SK-N-SH treated with all-trans-retinoic acid at 6 μM for 48 hours (cell line): Measurements from ENCODE around the gene TAOK3.
A peak's percentile ranks its signal among the peaks of the same experiment; 100 is the strongest.

Source experiments
- ATAC-seq: fragments of 200-7000 bp; cut with Tn5 transposase; 3 replicates; pipeline ENCODE4 v1.9.1; 2020; ENCODE audit warnings: mild to moderate bottlenecking, moderate library complexity
- ARNTL ChIP-seq: fragments of 450-650 bp; formaldehyde crosslinking; IDR thresholded peaks from 2 replicates; pipeline ENCODE4 v1.5.0; 2020; ENCODE audit warnings: low read depth, mild to moderate bottlenecking, moderate library complexity, borderline replicate concordance
- CSDC2 ChIP-seq: fragments of 250-450 bp; sonication (Bioruptor Pico); IDR thresholded peaks from 2 replicates; pipeline ENCODE4 v1.5.0; 2020; ENCODE audit warnings: mild to moderate bottlenecking, moderate library complexity
- CSRNP3 ChIP-seq: fragments of 250-450 bp; sonication (Bioruptor Pico); IDR thresholded peaks from 2 replicates; pipeline ENCODE4 v1.5.1; 2021; ENCODE audit warnings: mild to moderate bottlenecking, moderate library complexity
- ESRRG ChIP-seq: fragments of 250-450 bp; sonication (Bioruptor Pico); IDR thresholded peaks from 2 replicates; pipeline ENCODE4 v1.6.1; 2021; ENCODE audit warnings: mild to moderate bottlenecking
- GLIS3 ChIP-seq: fragments of 250-450 bp; sonication (Bioruptor Pico); IDR thresholded peaks from 2 replicates; pipeline ENCODE4 v1.5.0; 2020; ENCODE audit warnings: mild to moderate bottlenecking, moderate library complexity
- ISL1 ChIP-seq: fragments of 250-450 bp; sonication (Bioruptor Pico); IDR thresholded peaks from 2 replicates; pipeline ENCODE4 v2.1.2; 2022; ENCODE audit warnings: mild to moderate bottlenecking, moderate library complexity
- OSR1 ChIP-seq: fragments of 250-450 bp; sonication (Bioruptor Pico); IDR thresholded peaks from 2 replicates; pipeline ENCODE4 v1.8.0; 2022; ENCODE audit warnings: moderate library complexity, mild to moderate bottlenecking, inconsistent platforms
- PPARA ChIP-seq: fragments of 250-450 bp; sonication (Bioruptor Pico); IDR thresholded peaks from 2 replicates; pipeline ENCODE4 v1.5.0; 2020; ENCODE audit warnings: mild to moderate bottlenecking, borderline replicate concordance
- RARB ChIP-seq: fragments of 250-450 bp; sonication (Bioruptor Pico); IDR thresholded peaks from 2 replicates; pipeline ENCODE4 v1.8.0; 2021; ENCODE audit warnings: mild to moderate bottlenecking, moderate library complexity
- SNAI2 ChIP-seq: fragments of 250-450 bp; sonication (Bioruptor Pico); IDR thresholded peaks from 2 replicates; pipeline ENCODE4 v1.5.0; 2020; ENCODE audit warnings: mild to moderate bottlenecking, moderate library complexity
- TCF4 ChIP-seq: fragments of 250-450 bp; sonication (Bioruptor Pico); IDR thresholded peaks from 2 replicates; pipeline ENCODE4 v1.8.0; 2021; ENCODE audit warnings: mild to moderate bottlenecking, moderate library complexity, borderline replicate concordance
- TOX ChIP-seq: fragments of 250-450 bp; sonication (Bioruptor Pico); IDR thresholded peaks from 2 replicates; pipeline ENCODE4 v1.8.0; 2021; ENCODE audit warnings: mild to moderate bottlenecking, moderate library complexity, borderline replicate concordance
- TSHZ2 ChIP-seq: fragments of 250-450 bp; sonication (Bioruptor Pico); IDR thresholded peaks from 2 replicates; pipeline ENCODE4 v1.5.0; 2020; ENCODE audit warnings: mild to moderate bottlenecking, moderate library complexity
- ZC3H10 ChIP-seq: fragments of 250-450 bp; sonication (Bioruptor Pico); IDR thresholded peaks from 2 replicates; pipeline ENCODE4 v1.5.1; 2021; ENCODE audit warnings: mild to moderate bottlenecking, moderate library complexity
- ZNF565 ChIP-seq: fragments of 450-650 bp; formaldehyde crosslinking; conservative IDR thresholded peaks from 2 replicates; pipeline ENCODE4 v1.5.0; 2020; ENCODE audit warnings: low read depth, mild to moderate bottlenecking, moderate library complexity
- ZNF70 ChIP-seq: fragments of 450-650 bp; formaldehyde crosslinking; IDR thresholded peaks from 2 replicates; pipeline ENCODE4 v1.5.0; 2020; ENCODE audit warnings: mild to moderate bottlenecking, moderate library complexity
- TF ChIP-seq, protein P1 (sequence below): fragments of 250-450 bp; sonication (Bioruptor Pico); IDR thresholded peaks from 2 replicates; pipeline ENCODE4 v1.5.1; 2020; ENCODE audit warnings: low read depth, mild to moderate bottlenecking, moderate library complexity
- TF ChIP-seq, protein P2 (sequence below): fragments of 250-450 bp; sonication (Bioruptor Pico); IDR thresholded peaks from 2 replicates; pipeline ENCODE4 v1.8.0; 2021; ENCODE audit warnings: low read depth, mild to moderate bottlenecking, moderate library complexity, borderline replicate concordance

TAOK3 gene

GRCh38 chr12:118374126-118374725 lies 1.5 kb upstream of the TAOK3 start (continued):
- TF ChIP-seq CSRNP3 (CRISPR knock-in tag) (no peak), ISL1 (no peak), SNAI2 (CRISPR knock-in tag) (no peak), ARNTL (no peak), GLIS3 (CRISPR knock-in tag) (no peak), TCF4 (CRISPR knock-in tag) (no peak), ZNF565 (CRISPR knock-in tag) (no peak)

- no peak for ATAC-seq
- TF ChIP-seq, protein P1, sequence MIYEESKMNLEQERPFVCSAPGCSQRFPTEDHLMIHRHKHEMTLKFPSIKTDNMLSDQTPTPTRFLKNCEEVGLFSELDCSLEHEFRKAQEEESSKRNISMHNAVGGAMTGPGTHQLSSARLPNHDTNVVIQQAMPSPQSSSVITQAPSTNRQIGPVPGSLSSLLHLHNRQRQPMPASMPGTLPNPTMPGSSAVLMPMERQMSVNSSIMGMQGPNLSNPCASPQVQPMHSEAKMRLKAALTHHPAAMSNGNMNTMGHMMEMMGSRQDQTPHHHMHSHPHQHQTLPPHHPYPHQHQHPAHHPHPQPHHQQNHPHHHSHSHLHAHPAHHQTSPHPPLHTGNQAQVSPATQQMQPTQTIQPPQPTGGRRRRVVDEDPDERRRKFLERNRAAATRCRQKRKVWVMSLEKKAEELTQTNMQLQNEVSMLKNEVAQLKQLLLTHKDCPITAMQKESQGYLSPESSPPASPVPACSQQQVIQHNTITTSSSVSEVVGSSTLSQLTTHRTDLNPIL (CRISPR knock-in tag) = no peak
- TF ChIP-seq CSRNP3 (CRISPR knock-in tag) = no peak
- no peak for TF ChIP-seq TSHZ2
- no peak for TF ChIP-seq ESRRG (CRISPR knock-in tag)
- no peak for TF ChIP-seq ZC3H10 (CRISPR knock-in tag)
- TF ChIP-seq PPARA (CRISPR knock-in tag) = no peak
- no peak for TF ChIP-seq CSDC2
Observed at GRCh38 chr12:118373616-118374015, 909 bp upstream of the TAOK3 start.

DNA sequence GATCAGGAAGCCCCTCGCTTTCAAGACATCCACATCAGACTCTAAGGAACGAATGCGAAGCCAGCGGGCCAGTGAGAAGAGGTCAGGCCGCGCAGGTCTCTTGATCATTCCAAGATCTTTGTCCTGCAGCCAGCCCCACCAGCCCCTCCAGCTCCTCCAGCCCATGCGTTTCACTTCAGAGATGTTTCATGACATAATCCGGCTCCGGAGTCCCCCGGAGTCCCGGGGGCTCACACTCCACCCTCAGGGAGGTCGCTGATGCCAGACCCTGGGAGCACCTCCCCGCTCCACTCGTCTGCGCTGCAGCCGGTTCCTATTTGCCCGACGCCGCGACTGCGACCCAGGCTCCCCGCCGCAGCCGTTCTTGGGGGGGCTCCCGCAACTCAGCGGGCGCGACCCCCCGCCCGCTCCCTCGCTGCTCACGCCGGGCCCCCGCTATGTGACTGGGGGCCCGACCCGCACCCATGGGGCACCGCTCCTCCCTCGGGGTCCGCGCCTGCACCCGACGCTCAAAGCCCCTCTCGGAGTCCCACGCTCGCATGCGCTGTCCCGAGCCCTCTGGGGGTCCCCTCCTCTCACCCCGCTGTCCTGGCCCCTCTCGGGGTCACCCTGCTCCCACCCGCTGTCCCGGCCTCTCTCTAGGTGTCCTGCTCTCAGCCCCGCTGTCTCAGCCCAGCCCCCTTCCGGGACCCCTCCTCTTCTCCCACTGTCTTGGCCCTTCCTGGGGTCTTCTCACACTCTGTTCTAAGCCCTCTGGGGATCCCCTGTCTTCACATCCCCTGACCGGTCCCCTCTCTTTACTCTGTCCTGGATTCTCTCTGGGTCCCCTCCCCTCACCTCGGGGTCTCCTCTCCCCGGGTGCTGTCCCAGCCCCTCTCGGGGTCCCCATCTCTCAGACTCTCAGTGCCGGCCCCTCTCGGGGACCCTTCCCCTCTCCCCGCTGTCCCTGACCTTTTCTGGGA lies 1.1 kb downstream of the TAOK3 start:
- peak; percentile 34 for ATAC-seq
- TF ChIP-seq TSHZ2 = no peak
- TF ChIP-seq, protein P2, sequence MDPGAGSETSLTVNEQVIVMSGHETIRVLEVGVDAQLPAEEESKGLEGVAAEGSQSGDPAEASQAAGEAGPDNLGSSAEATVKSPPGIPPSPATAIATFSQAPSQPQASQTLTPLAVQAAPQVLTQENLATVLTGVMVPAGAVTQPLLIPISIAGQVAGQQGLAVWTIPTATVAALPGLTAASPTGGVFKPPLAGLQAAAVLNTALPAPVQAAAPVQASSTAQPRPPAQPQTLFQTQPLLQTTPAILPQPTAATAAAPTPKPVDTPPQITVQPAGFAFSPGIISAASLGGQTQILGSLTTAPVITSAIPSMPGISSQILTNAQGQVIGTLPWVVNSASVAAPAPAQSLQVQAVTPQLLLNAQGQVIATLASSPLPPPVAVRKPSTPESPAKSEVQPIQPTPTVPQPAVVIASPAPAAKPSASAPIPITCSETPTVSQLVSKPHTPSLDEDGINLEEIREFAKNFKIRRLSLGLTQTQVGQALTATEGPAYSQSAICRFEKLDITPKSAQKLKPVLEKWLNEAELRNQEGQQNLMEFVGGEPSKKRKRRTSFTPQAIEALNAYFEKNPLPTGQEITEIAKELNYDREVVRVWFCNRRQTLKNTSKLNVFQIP (CRISPR knock-in tag) = no peak
- TF ChIP-seq OSR1 (CRISPR knock-in tag) = no peak
- no peak for TF ChIP-seq TOX
- TF ChIP-seq ZC3H10 (CRISPR knock-in tag) = no peak
- no peak for TF ChIP-seq RARB (CRISPR knock-in tag)
- TF ChIP-seq GLIS3 (CRISPR knock-in tag) = no peak
- TF ChIP-seq TCF4 (CRISPR knock-in tag) = no peak
- no peak for TF ChIP-seq ISL1
- no peak for TF ChIP-seq ZNF70 (CRISPR knock-in tag)
- TF ChIP-seq CSRNP3 (CRISPR knock-in tag) = no peak
- TF ChIP-seq ZNF565 (CRISPR knock-in tag) = no peak
- no peak for TF ChIP-seq CSDC2
- TF ChIP-seq PPARA (CRISPR knock-in tag) = no peak
